ENCODE results near the gene KLKB1.
"Not testable (repeated sequence)": the region's sequence is repeated elsewhere in the genome, so short reads cannot be mapped to it uniquely, and the experiment has no call there.

Gene KLKB1

GRCh38 chr4:186226521-186227189 lies 652 bp upstream of the KLKB1 start:
- DNase-seq (ENCODE audit: low spot score), result no peak

GRCh38 chr4:186227744-186228513 lies 622 bp downstream of the KLKB1 start:
- DNase-seq (ENCODE audit: low spot score), result no peak

GRCh38 chr4:186228514-186228894 lies 1.2 kb downstream of the KLKB1 start:
- DNase-seq (ENCODE audit: low spot score), result no peak

GRCh38 chr4:186234367-186234766 lies 7.1 kb downstream of the KLKB1 start:
- no peak for DNase-seq (ENCODE audit: low spot score)

- no peak for DNase-seq (ENCODE audit: low spot score)
These were observed 8.8 kb downstream of the KLKB1 start for GRCh38 chr4:186236126-186236525.

GRCh38 chr4:186240452-186240847 lies 13.1 kb downstream of the KLKB1 start:
- DNase-seq (ENCODE audit: low spot score), result no peak

- DNase-seq (ENCODE audit: low spot score), result no peak
These were observed 13.7 kb downstream of the KLKB1 start for GRCh38 chr4:186240848-186241491.

- no peak for DNase-seq (ENCODE audit: low spot score)
These were observed 14.3 kb downstream of the KLKB1 start for GRCh38 chr4:186241616-186242015.

GRCh38 chr4:186242031-186242430 lies 14.7 kb downstream of the KLKB1 start:
- not testable (repeated sequence) for DNase-seq (ENCODE audit: low spot score)

- DNase-seq (ENCODE audit: low spot score), result no peak
These were observed 16.0 kb downstream of the KLKB1 start for GRCh38 chr4:186243331-186243730.

GRCh38 chr4:186244835-186245234 lies 17.5 kb downstream of the KLKB1 start:
- no peak for DNase-seq (ENCODE audit: low spot score)

GRCh38 chr4:186247062-186247752 lies 19.9 kb downstream of the KLKB1 start:
- not testable (repeated sequence) for DNase-seq (ENCODE audit: low spot score)

GRCh38 chr4:186248643-186249042 lies 21.3 kb downstream of the KLKB1 start:
- DNase-seq (ENCODE audit: low spot score), result peak; percentile 84

GRCh38 chr4:186249785-186250754 lies 22.8 kb downstream of the KLKB1 start:
- no peak for DNase-seq (ENCODE audit: low spot score)

- DNase-seq (ENCODE audit: low spot score), result no peak
These were observed 23.5 kb downstream of the KLKB1 start for GRCh38 chr4:186250760-186251159.

- no peak for DNase-seq (ENCODE audit: low spot score)
These were observed 27.8 kb downstream of the KLKB1 start for GRCh38 chr4:186255122-186255521.

GRCh38 chr4:186258216-186258811 lies 31.0 kb downstream of the KLKB1 start:
- no peak for DNase-seq (ENCODE audit: low spot score)

GRCh38 chr4:186260117-186260503 lies 32.8 kb downstream of the KLKB1 start:
- no peak for DNase-seq (ENCODE audit: low spot score)

- DNase-seq (ENCODE audit: low spot score), result no peak
These were observed 33.5 kb downstream of the KLKB1 start for GRCh38 chr4:186260504-186261448.

- no peak for DNase-seq (ENCODE audit: low spot score)
These were observed 37.4 kb downstream of the KLKB1 start for GRCh38 chr4:186264660-186265059.

All from pons (tissue), 1 donor.